ENCODE results near the gene EPC1. TPM values are rescaled to one million over a fixed set of nuclear protein-coding genes. Genes with fewer than 3 reads are reported as not detected.

Gene EPC1
- total RNA-seq, 2 experiments from 2014 or later, result 173 to 181 TPM

- peak overlapping the region in 1 of 2 donors; percentile 43 for H3K27ac ChIP-seq (ENCODE audit: low read depth in 1 of 2, low read length in 2 of 2)
- peaks cover 16% of the 10 kb centered on the region for H3K36me3 ChIP-seq (ENCODE audit: insufficient read depth, low read length)
- H3K27me3 ChIP-seq (ENCODE audit: control insufficient read depth in 1 of 2, insufficient read depth in 2 of 2, low read length in 2 of 2), result no peaks in the 10 kb centered on the region
- H3K4me1 ChIP-seq (ENCODE audit: insufficient read depth, low read length), result peaks cover 57% of the 10 kb centered on the region
- POLR2A ChIA-PET, result interaction anchor here (1.0 kb wide), 1 partner anchor 16 kb away, joined by 3 read pairs; no protein-coding TSS in a partner anchor
- intact Hi-C loops (cut with DNase I, micrococcal nuclease), result loop anchor here in 1 of 2 experiments (2.0 kb wide), 1 partner anchor 15 kb away; no protein-coding TSS in a partner anchor
- DNase-seq (peak in 3 of 14 experiments; percentile 53 to 62 (median 54)), ATAC-seq (ENCODE audit: poor library complexity) (peak; percentile 84)
- Mint-ChIP-seq H3K4me1 (ENCODE audit: low read depth) (peaks cover 91% of the 10 kb centered on the region), H3K4me3 (peak overlapping the region; percentile 72), H3K9me3 (no peaks in the 10 kb centered on the region), H3K27ac (peak overlapping the region; percentile 83), H3K36me3 (ENCODE audit: low read depth) (peaks cover 78% of the 10 kb centered on the region), H3K27me3 (no peaks in the 10 kb centered on the region)
- no peak for TF ChIP-seq CTCF (IDR thresholded peaks at IDR 0.05)
- H3K9me3 ChIP-seq (ENCODE audit: control insufficient read depth in 1 of 2, insufficient read depth in 1 of 2, low read length in 2 of 2), result no peaks in the 10 kb centered on the region
- CTCF ChIA-PET, result interaction anchor here (0.6 to 1.5 kb wide), 2 partner anchors 23 to 28 kb away, joined by 3 to 4 read pairs; no protein-coding TSS in a partner anchor
- no peak overlapping the region for H3K4me3 ChIP-seq (ENCODE audit: low read length)
Measured at GRCh38 chr10:32317795-32318357, 29.1 kb downstream of the EPC1 start.

- CTCF ChIA-PET, result interaction anchor here (0.8 kb wide), 1 partner anchor 31 kb away, joined by 4 read pairs; no protein-coding TSS in a partner anchor
- POLR2A ChIA-PET, result interaction anchor here (0.8 to 1.6 kb wide), 4 partner anchors 8 to 37 kb away, joined by 3 to 5 read pairs (median 4); no protein-coding TSS in a partner anchor
- Mint-ChIP-seq H3K4me1 (ENCODE audit: low read depth) (peaks cover 89% of the 10 kb centered on the region), H3K27me3 (no peaks in the 10 kb centered on the region), H3K27ac (peak overlapping the region; percentile 83), H3K36me3 (ENCODE audit: low read depth) (peaks cover 78% of the 10 kb centered on the region), H3K4me3 (peak overlapping the region; percentile 40), H3K9me3 (no peaks in the 10 kb centered on the region)
- H3K4me3 ChIP-seq (ENCODE audit: low read length), result no peak overlapping the region
- H3K36me3 ChIP-seq (ENCODE audit: insufficient read depth, low read length), result peaks cover 18% of the 10 kb centered on the region
- H3K9me3 ChIP-seq (ENCODE audit: control insufficient read depth in 1 of 2, insufficient read depth in 1 of 2, low read length in 2 of 2), result no peaks in the 10 kb centered on the region
- no peak overlapping the region for H3K27ac ChIP-seq (ENCODE audit: low read depth in 1 of 2, low read length in 2 of 2)
- H3K4me1 ChIP-seq (ENCODE audit: insufficient read depth, low read length), result peaks cover 47% of the 10 kb centered on the region
- DNase-seq, result no peak
- ATAC-seq (ENCODE audit: poor library complexity), result no peak
- TF ChIP-seq CTCF (IDR thresholded peaks at IDR 0.05), result no peak
- intact Hi-C loops (cut with DNase I, micrococcal nuclease), result no loop called here
- no peaks in the 10 kb centered on the region for H3K27me3 ChIP-seq (ENCODE audit: control insufficient read depth in 1 of 2, insufficient read depth in 2 of 2, low read length in 2 of 2)
Measured at GRCh38 chr10:32315424-32315823, 31.5 kb downstream of the EPC1 start.

- H3K9me3 ChIP-seq (ENCODE audit: control insufficient read depth in 1 of 2, insufficient read depth in 1 of 2, low read length in 2 of 2), result no peaks in the 10 kb centered on the region
- H3K36me3 ChIP-seq (ENCODE audit: insufficient read depth, low read length), result peaks cover 21% of the 10 kb centered on the region
- no peak for ATAC-seq (ENCODE audit: poor library complexity)
- H3K9me3 Mint-ChIP-seq, result no peaks in the 10 kb centered on the region
- intact Hi-C loops (cut with DNase I, micrococcal nuclease), result no loop called here
- H3K27me3 Mint-ChIP-seq, result no peaks in the 10 kb centered on the region
- DNase-seq, result no peak
- peaks cover 76% of the 10 kb centered on the region for H3K36me3 Mint-ChIP-seq (ENCODE audit: low read depth)
- peak overlapping the region; percentile 83 for H3K27ac Mint-ChIP-seq
- no peaks in the 10 kb centered on the region for H3K27me3 ChIP-seq (ENCODE audit: control insufficient read depth in 1 of 2, insufficient read depth in 2 of 2, low read length in 2 of 2)
- H3K4me1 ChIP-seq (ENCODE audit: insufficient read depth, low read length), result peaks cover 48% of the 10 kb centered on the region
- TF ChIP-seq CTCF (IDR thresholded peaks at IDR 0.05), result no peak
- CTCF ChIA-PET, result interaction anchor here (1.1 to 1.5 kb wide), 3 partner anchors 31 to 39 kb away, joined by 3 to 6 read pairs (median 4); no protein-coding TSS in a partner anchor
- no peak overlapping the region for H3K4me3 ChIP-seq (ENCODE audit: low read length)
- peak overlapping the region; percentile 35 for H3K4me3 Mint-ChIP-seq
- peaks cover 87% of the 10 kb centered on the region for H3K4me1 Mint-ChIP-seq (ENCODE audit: low read depth)
- POLR2A ChIA-PET, result interaction anchor here (0.8 to 2.5 kb wide), 4 partner anchors 9 to 55 kb away, joined by 3 to 8 read pairs (median 4); no protein-coding TSS in a partner anchor
- peak overlapping the region in 1 of 2 donors; percentile 18 for H3K27ac ChIP-seq (ENCODE audit: low read depth in 1 of 2, low read length in 2 of 2)
Measured at GRCh38 chr10:32314588-32314987, 32.4 kb downstream of the EPC1 start.
